ENCODE results near the gene PTH1R. TPM values are rescaled to one million over a fixed set of nuclear protein-coding genes. Genes with fewer than 3 reads are reported as not detected.
A peak's percentile ranks its signal among the peaks of the same experiment; 100 is the strongest.

Gene PTH1R
- total and polyA plus RNA-seq, 3 donors from 2014 or later = 8.4 to 11.3 (median 10.2) TPM

DNA sequence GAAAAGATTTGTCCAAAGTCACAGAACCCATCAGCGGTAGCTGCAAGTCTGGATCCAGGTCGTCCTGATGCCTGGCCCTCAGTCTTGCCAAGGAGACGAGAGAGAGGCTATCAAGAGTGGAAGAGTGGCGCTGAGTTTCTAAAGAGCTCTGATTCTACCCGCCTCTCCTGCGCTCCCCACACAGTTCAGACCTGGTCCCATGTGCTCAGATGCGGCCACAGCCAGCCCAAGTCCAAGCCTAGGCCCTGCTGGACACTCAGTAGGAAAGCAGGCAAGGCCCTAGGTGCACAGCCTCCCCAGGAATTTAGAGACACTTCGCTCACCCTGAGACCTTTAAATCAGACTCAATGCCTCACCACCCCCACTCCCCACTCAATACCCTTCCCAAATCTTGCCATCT, 66.7 kb downstream of the PTH1R start:
- Histone ChIP-seq H3K4me3 (no peak overlapping the region), H3K36me3 (ENCODE audit: low read depth, missing control alignments) (no peaks in the 10 kb centered on the region), H3K27ac (peak overlapping the region; percentile 42 to 59), H3K4me1 (peaks cover 55% of the 10 kb centered on the region), H3K27me3 (no peaks in the 10 kb centered on the region), H3K9me3 (no peaks in the 10 kb centered on the region)
- whole genome bisulfite sequencing, 2 donors = 87 to 91% methylated on average over 6 to 8 of the region's 8 CpGs
- DNase-seq = no peak
- intact Hi-C loops (cut with DNase I; ENCODE audit: low total_unique reads) = no loop called here
- TF ChIP-seq POLR2A (IDR thresholded peaks at IDR 0.05) = no peak
- TF ChIP-seq, protein P1, sequence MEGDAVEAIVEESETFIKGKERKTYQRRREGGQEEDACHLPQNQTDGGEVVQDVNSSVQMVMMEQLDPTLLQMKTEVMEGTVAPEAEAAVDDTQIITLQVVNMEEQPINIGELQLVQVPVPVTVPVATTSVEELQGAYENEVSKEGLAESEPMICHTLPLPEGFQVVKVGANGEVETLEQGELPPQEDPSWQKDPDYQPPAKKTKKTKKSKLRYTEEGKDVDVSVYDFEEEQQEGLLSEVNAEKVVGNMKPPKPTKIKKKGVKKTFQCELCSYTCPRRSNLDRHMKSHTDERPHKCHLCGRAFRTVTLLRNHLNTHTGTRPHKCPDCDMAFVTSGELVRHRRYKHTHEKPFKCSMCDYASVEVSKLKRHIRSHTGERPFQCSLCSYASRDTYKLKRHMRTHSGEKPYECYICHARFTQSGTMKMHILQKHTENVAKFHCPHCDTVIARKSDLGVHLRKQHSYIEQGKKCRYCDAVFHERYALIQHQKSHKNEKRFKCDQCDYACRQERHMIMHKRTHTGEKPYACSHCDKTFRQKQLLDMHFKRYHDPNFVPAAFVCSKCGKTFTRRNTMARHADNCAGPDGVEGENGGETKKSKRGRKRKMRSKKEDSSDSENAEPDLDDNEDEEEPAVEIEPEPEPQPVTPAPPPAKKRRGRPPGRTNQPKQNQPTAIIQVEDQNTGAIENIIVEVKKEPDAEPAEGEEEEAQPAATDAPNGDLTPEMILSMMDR (IDR thresholded peaks at IDR 0.05) = no peak

DNA sequence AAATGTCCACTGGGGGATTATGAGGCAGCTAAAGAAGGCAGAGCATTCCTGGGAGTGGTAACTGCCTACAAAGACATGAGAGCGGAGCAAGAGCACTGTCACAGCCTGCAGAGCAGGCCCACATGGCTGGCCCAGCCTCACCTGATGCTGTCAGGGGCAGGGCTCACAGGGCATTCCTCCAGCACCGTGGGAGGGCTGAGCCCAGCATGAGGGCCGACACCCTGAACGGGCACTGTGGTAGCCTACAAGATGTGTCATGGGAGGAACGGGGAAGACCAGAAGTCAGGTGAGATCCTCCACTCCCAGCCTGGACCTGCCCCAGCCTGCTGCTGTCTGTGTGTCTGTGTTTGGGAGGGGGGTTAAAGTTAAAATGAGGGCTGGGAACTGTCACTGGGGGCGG, 68.9 kb downstream of the PTH1R start:
- Histone ChIP-seq H3K9me3 (no peaks in the 10 kb centered on the region), H3K27ac (peak overlapping the region; percentile 64 to 71), H3K36me3 (ENCODE audit: low read depth, missing control alignments) (no peaks in the 10 kb centered on the region), H3K4me1 (peaks cover 76% of the 10 kb centered on the region), H3K27me3 (no peaks in the 10 kb centered on the region), H3K4me3 (no peak overlapping the region)
- WGBS, 2 donors = 74 to 84% methylated on average over 6 of the region's 6 CpGs
- DNase-seq = no peak
- TF ChIP-seq, protein P1 (IDR thresholded peaks at IDR 0.05) = no peak
- no peak for TF ChIP-seq POLR2A (IDR thresholded peaks at IDR 0.05)
- intact Hi-C loops (cut with DNase I; ENCODE audit: low total_unique reads) = no loop called here

DNA sequence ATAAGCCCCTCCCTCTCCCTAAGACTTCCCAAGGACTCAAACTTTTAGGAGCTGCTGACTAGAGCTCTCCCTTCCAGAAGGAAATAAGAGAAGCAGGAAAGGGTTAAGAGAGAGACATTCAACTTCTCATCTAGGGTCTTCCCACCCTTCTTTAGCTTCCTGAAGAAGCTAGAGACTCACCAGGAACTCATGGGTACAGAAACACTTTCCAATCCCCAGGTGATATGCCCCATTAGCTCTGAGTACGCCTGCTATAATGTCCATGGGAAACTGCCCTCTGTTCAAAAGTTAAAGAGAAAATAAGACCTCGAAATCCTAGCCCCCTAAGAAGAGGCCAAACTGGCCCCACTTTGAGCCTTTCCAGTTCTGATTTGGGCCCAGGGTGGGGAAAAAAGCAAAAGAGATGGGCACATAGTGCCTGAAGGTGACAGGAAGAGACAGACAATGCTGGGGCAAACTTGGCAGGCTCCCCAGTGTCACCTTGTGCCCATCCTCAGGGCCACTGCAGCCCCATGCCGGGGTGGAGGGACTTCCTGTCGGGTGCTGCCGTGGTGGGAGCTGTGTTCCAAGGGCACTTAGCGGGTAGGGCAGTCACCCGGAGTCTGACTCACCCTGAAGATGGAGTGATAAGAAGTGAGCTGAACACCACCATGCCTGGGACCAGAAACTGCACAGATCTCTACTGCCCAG, 69.5 kb downstream of the PTH1R start:
- TF ChIP-seq, protein P1 (IDR thresholded peaks at IDR 0.05) = no peak
- no peak for TF ChIP-seq POLR2A (IDR thresholded peaks at IDR 0.05)
- intact Hi-C loops (cut with DNase I; ENCODE audit: low total_unique reads) = no loop called here
- H3K36me3 ChIP-seq (ENCODE audit: low read depth, missing control alignments) = no peaks in the 10 kb centered on the region
- peak; percentile 42 for DNase-seq
- 64 to 73% methylated on average over 2 to 7 of the region's 7 CpGs for WGBS, 2 donors
- peaks cover 76% of the 10 kb centered on the region for H3K4me1 ChIP-seq
- H3K4me3 ChIP-seq = no peak overlapping the region
- H3K9me3 ChIP-seq = no peaks in the 10 kb centered on the region
- H3K27me3 ChIP-seq = no peaks in the 10 kb centered on the region
- H3K27ac ChIP-seq = peak overlapping the region; percentile 64 to 71

DNA sequence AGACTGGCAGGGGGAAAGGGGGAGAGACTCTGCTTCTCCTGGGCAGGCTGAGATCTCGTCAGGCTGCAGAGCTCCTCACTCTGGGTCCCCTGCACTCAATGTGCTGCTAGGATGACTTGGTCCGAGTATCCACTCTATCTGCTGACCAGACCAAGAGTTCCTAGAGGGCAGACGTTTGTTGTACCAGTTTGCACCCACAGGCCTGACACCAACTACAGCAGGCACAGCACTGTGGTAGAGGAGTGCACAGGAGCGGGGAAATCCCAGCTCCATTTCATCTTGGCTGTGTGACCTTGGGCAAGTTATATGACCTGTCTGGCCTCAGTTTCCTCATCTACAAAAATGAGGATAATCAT, 70.0 kb downstream of the PTH1R start:
- Histone ChIP-seq H3K4me1 (peaks cover 76% of the 10 kb centered on the region), H3K27ac (peak overlapping the region; percentile 64 to 71), H3K36me3 (ENCODE audit: low read depth, missing control alignments) (no peaks in the 10 kb centered on the region), H3K9me3 (no peaks in the 10 kb centered on the region), H3K27me3 (no peaks in the 10 kb centered on the region), H3K4me3 (no peak overlapping the region)
- intact Hi-C loops (cut with DNase I; ENCODE audit: low total_unique reads) = no loop called here
- DNase-seq = no peak
- TF ChIP-seq, protein P1 (IDR thresholded peaks at IDR 0.05) = no peak
- no peak for TF ChIP-seq POLR2A (IDR thresholded peaks at IDR 0.05)
- WGBS, 2 donors = 62 to 88% methylated on average over 3 to 4 of the region's 4 CpGs

Measured in testis (tissue), 3 donors.